Tibial artery (tissue), 4 donors: ENCODE results near the gene ATF4.

ENCODE experiments used
- DNase-seq, 2 donors: peaks; one replicate each; pipeline ENCODE4 v3.0.0-alpha.2; 2019
- H3K27ac ChIP-seq, 2 donors: fragments of 200-600 bp; sonication (generic) in 1 of 2; 1 replicate in 1 of 2; 2 replicates in 1 of 2; pipeline ENCODE4 v1.5.1; 2018 to 2019; ENCODE audit warnings: mild to moderate bottlenecking in 1 of 2
- H3K27me3 ChIP-seq, 2 donors: fragments of 200-600 bp; sonication (generic) in 1 of 2; one replicate each; pipeline versions ENCODE4 v1.5.1 to v1.6.0; 2016 to 2019
- H3K36me3 ChIP-seq, 3 donors: fragments of 200-600 bp; sonication (generic) in 2 of 3; one replicate each; pipeline ENCODE4 v1.5.1; 2016 to 2019; ENCODE audit warnings: mild to moderate bottlenecking in 2 of 3
- H3K4me1 ChIP-seq, 4 donors: fragments of 200-600 bp; sonication (generic) in 2 of 4; 1 replicate in 3 of 4; 2 replicates in 1 of 4; pipeline ENCODE4 v1.5.1; 2016 to 2019
- H3K4me3 ChIP-seq, 2 donors: fragments of 200-600 bp; sonication (generic) in 1 of 2; 1 replicate in 1 of 2; 2 replicates in 1 of 2; pipeline ENCODE4 v1.5.1; 2018 to 2019; ENCODE audit warnings: mild to moderate bottlenecking in 2 of 2
- H3K9me3 ChIP-seq, 3 donors: fragments of 200-600 bp; sonication (generic) in 1 of 3; one replicate each; pipeline ENCODE4 v1.5.1; 2016 to 2019
- intact Hi-C: fragments of 100-400 bp; cut with DNase I; formaldehyde crosslinking; loops from one replicate; pipeline ENCODE4 v1.15.0; 2023; ENCODE audit warnings: low total_unique reads
- TF ChIP-seq, protein P1 (sequence below), 2 experiments: fragments of 200-600 bp in 1 of 2; fragments of 450-650 bp in 1 of 2; IDR thresholded peaks; one replicate each; pipeline ENCODE4 v1.5.1; 2017 to 2019; ENCODE audit warnings: antibody characterized with exemption in 2 of 2, mild to moderate bottlenecking in 1 of 2, moderate library complexity in 1 of 2

ATF4 gene

GRCh38 chr22:39486951-39487825 lies 33.2 kb upstream of the ATF4 start:
- Histone ChIP-seq H3K4me1 (no peaks in the 10 kb centered on the region), H3K27ac (no peak overlapping the region), H3K36me3 (no peaks in the 10 kb centered on the region), H3K27me3 (peaks cover 0 to 17% of the 10 kb centered on the region in 2 donors), H3K4me3 (no peak overlapping the region), H3K9me3 (no peaks in the 10 kb centered on the region)
- TF ChIP-seq, protein P1, sequence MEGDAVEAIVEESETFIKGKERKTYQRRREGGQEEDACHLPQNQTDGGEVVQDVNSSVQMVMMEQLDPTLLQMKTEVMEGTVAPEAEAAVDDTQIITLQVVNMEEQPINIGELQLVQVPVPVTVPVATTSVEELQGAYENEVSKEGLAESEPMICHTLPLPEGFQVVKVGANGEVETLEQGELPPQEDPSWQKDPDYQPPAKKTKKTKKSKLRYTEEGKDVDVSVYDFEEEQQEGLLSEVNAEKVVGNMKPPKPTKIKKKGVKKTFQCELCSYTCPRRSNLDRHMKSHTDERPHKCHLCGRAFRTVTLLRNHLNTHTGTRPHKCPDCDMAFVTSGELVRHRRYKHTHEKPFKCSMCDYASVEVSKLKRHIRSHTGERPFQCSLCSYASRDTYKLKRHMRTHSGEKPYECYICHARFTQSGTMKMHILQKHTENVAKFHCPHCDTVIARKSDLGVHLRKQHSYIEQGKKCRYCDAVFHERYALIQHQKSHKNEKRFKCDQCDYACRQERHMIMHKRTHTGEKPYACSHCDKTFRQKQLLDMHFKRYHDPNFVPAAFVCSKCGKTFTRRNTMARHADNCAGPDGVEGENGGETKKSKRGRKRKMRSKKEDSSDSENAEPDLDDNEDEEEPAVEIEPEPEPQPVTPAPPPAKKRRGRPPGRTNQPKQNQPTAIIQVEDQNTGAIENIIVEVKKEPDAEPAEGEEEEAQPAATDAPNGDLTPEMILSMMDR (IDR thresholded peaks at IDR 0.05), result no peak
- DNase-seq, result no peak
- intact Hi-C loops, result no loop called here

DNA sequence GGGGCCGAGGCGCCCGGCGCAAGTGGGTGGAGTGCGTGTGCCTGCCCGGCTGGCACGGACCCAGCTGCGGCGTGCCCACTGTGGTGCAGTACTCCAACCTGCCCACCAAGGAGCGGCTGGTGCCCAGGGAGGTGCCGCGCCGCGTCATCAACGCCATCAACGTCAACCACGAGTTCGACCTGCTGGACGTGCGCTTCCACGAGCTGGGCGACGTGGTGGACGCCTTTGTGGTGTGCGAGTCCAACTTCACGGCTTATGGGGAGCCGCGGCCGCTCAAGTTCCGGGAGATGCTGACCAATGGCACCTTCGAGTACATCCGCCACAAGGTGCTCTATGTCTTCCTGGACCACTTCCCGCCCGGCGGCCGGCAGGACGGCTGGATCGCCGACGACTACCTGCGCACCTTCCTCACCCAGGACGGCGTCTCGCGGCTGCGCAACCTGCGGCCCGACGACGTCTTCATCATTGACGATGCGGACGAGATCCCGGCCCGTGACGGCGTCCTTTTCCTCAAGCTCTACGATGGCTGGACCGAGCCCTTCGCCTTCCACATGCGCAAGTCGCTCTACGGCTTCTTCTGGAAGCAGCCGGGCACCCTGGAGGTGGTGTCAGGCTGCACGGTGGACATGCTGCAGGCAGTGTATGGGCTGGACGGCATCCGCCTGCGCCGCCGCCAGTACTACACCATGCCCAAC lies 32.4 kb upstream of the ATF4 start:
- peaks cover 0 to 20% of the 10 kb centered on the region in 2 donors for H3K27me3 ChIP-seq
- H3K4me3 ChIP-seq, result no peak overlapping the region
- H3K9me3 ChIP-seq, result no peaks in the 10 kb centered on the region
- no peaks in the 10 kb centered on the region for H3K36me3 ChIP-seq
- TF ChIP-seq, protein P1 (IDR thresholded peaks at IDR 0.05), result no peak
- H3K27ac ChIP-seq, result no peak overlapping the region
- DNase-seq, result no peak
- H3K4me1 ChIP-seq, result no peaks in the 10 kb centered on the region
- intact Hi-C loops, result no loop called here

GRCh38 chr22:39488563-39489083 lies 31.7 kb upstream of the ATF4 start:
- H3K9me3 ChIP-seq, result no peaks in the 10 kb centered on the region
- no peak overlapping the region for H3K4me3 ChIP-seq
- H3K27me3 ChIP-seq, result peaks cover 0 to 20% of the 10 kb centered on the region in 2 donors
- no peaks in the 10 kb centered on the region for H3K4me1 ChIP-seq
- no peaks in the 10 kb centered on the region for H3K36me3 ChIP-seq
- H3K27ac ChIP-seq, result no peak overlapping the region
- TF ChIP-seq, protein P1 (IDR thresholded peaks at IDR 0.05), result no peak
- intact Hi-C loops, result no loop called here
- DNase-seq, result no peak

- Histone ChIP-seq H3K4me1 (no peaks in the 10 kb centered on the region), H3K27ac (no peak overlapping the region), H3K9me3 (no peaks in the 10 kb centered on the region), H3K27me3 (peaks cover 0 to 20% of the 10 kb centered on the region in 2 donors), H3K4me3 (no peak overlapping the region), H3K36me3 (no peaks in the 10 kb centered on the region)
- intact Hi-C loops, result loop anchor here (5.0 kb wide), 1 partner anchor 38 kb away; no protein-coding TSS in a partner anchor
- DNase-seq, result no peak
- TF ChIP-seq, protein P1 (IDR thresholded peaks at IDR 0.05), result no peak
Observed at GRCh38 chr22:39489094-39490068, 31.0 kb upstream of the ATF4 start.
